Keratinocyte (primary cell): ENCODE measurements around the gene ANKMY1.

Experiments
- EZH2 ChIP-seq: IDR thresholded peaks from one replicate; pipeline ENCODE4 v1.6.1; 2012; ENCODE audit warnings: inconsistent platforms, mild to moderate bottlenecking, low read length, moderate library complexity
- TF ChIP-seq, protein P1 (sequence below), 3 experiments: IDR thresholded peaks in 1 of 3; conservative IDR thresholded peaks in 1 of 3; optimal IDR thresholded peaks in 1 of 3; 2 replicates in 2 of 3; 3 replicates in 1 of 3; pipeline versions ENCODE3 to v1.5.1; 2011; ENCODE audit warnings: low read length in 3 of 3, mild to moderate bottlenecking in 3 of 3, moderate library complexity in 2 of 3, control low read depth in 1 of 3, inconsistent platforms in 1 of 3; ENCODE audit not compliant: insufficient read depth in 2 of 3; ENCODE audit errors: extremely low read depth in 1 of 3

DNA sequence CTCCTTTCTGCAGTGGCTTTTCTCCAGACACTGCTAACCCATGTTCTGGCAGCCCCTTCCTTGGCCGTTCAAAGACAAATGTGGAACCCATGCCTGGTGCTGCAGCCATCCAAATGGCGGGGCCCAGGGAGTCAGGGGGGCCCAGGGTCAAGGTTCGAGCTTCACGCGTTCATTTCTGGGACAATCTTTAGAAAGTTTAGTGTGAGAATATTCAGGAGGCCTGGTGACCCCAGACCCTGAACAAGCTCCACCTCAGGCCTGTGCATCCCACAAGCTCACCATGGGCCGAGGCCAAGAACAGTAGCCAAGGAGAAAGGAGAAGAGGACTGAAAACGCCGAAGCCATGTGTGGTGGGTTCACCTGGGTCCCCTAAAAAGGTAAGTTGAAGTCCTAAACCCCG, 54.4 kb downstream of the ANKMY1 start:
- TF ChIP-seq, protein P1, sequence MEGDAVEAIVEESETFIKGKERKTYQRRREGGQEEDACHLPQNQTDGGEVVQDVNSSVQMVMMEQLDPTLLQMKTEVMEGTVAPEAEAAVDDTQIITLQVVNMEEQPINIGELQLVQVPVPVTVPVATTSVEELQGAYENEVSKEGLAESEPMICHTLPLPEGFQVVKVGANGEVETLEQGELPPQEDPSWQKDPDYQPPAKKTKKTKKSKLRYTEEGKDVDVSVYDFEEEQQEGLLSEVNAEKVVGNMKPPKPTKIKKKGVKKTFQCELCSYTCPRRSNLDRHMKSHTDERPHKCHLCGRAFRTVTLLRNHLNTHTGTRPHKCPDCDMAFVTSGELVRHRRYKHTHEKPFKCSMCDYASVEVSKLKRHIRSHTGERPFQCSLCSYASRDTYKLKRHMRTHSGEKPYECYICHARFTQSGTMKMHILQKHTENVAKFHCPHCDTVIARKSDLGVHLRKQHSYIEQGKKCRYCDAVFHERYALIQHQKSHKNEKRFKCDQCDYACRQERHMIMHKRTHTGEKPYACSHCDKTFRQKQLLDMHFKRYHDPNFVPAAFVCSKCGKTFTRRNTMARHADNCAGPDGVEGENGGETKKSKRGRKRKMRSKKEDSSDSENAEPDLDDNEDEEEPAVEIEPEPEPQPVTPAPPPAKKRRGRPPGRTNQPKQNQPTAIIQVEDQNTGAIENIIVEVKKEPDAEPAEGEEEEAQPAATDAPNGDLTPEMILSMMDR (optimal IDR thresholded peaks at IDR 0.05 in 1 of 3, IDR thresholded peaks at IDR 0.05 in 1 of 3, conservative IDR thresholded peaks at IDR 0.05 in 1 of 3; ENCODE audit: extremely low read depth in 1 of 3, insufficient read depth in 2 of 3, low read length in 3 of 3), result no peak
- no peak for TF ChIP-seq EZH2
